Adipocyte (in vitro differentiated cells): ENCODE data around the gene APLNR.
"Not testable (repeated sequence)": the region's sequence is repeated elsewhere in the genome, so short reads cannot be mapped to it uniquely, and the experiment has no call there.

Source experiments
- DNase-seq: peaks from one replicate; pipeline ENCODE4 v3.0.0-alpha.2; 2015; ENCODE audit warnings: low read depth
- H3K27me3 ChIP-seq: replicated peaks from 2 replicates; pipeline ENCODE4 v1.7.0; 2013; ENCODE audit warnings: mild to moderate bottlenecking, low read length, moderate library complexity; ENCODE audit not compliant: control insufficient read depth, insufficient read depth
- H3K36me3 ChIP-seq: 2 replicates; pipeline ENCODE4 v1.7.0; 2013; ENCODE audit warnings: low read length, mild to moderate bottlenecking, moderate library complexity; ENCODE audit not compliant: control insufficient read depth, insufficient read depth, severe bottlenecking
- H3K4me1 ChIP-seq: 2 replicates; pipeline ENCODE4 v1.7.0; 2013; ENCODE audit warnings: mild to moderate bottlenecking, low read length, moderate library complexity; ENCODE audit not compliant: control insufficient read depth, insufficient read depth
- H3K4me3 ChIP-seq: 2 replicates; pipeline ENCODE4 v1.7.0; 2013; ENCODE audit warnings: mild to moderate bottlenecking, low read length, moderate library complexity
- H3K9ac ChIP-seq: 2 replicates; pipeline ENCODE4 v1.7.0; 2013; ENCODE audit warnings: mild to moderate bottlenecking, low read length, moderate library complexity
- H3K9me3 ChIP-seq: 2 replicates; pipeline ENCODE4 v1.7.0; 2013; ENCODE audit warnings: mild to moderate bottlenecking, low read length, moderate library complexity; ENCODE audit not compliant: control insufficient read depth

Gene APLNR

DNA sequence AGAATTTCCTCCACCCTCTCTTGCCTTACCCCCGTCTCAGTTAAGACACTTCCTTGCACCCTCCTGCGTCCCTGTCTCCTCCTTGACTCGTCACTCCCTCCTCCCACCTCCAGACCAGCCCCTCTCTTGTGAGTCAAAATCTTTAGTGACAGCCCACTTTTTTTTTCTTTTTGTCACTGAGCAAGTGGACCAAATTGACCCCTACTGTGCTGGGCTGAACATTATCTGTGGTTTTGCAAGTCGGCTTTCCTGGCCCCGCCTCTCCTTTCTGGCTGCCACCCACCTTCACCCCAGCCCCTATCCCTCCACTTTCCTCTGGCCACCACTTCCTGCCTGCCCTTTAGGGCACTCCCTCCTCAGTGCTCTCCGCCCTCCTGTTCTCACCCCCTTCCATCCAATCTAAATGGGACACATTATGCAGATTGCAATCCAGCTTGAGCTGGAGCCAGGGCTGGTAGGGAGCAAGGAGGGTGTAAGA lies at the start of gene APLNR:
Gene APLNR (minus strand): TSS at position 47 of the 478 bp plus-strand sequence. CDS start 246 bp downstream, outside the sequence.
- Histone ChIP-seq H3K4me1 (no peaks in the 10 kb centered on the region), H3K9me3 (no peaks in the 10 kb centered on the region), H3K9ac (no peak within 1 kb of the TSS), H3K4me3 (no peak within 1 kb of the TSS), H3K36me3 (no peaks in the 10 kb centered on the region), H3K27me3 (peaks cover 72% of the 10 kb centered on the region)
- DNase-seq: no peak

DNA sequence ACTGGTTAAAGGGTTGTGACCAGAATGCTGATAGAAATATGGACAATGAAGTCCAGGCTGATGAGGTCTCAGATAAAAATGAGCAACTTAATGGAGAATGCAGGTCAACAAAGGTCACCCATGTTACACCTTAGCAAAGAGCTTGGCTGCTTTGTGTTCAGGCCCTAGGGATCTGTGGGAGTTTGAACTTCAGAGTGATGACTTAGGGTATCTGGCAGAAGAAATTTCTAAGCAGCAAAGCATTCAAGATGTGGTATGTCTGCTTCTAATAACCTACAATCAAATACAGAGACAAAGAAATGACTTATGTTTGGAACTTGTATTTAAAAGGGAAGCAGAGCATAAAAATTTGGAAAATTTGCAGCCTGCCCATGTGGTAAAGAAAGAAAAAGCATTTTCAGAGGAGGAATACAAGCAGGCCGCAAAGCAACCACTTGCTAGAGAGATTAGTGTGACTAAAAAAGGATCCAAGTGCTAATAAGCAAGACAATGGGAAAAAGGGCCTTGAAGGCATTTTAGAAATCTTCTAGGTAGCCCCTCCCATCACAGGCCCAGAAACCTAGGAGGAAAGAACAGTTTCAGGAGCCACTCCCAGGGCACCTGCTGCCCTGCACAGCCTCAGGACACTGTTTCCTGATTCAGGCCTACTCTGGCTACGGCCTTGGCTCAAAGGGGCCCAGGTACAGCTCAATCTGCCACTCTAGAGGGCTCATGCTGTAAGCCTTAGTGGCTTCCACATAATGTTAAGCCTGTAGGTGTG lies 46.4 kb upstream of the APLNR start:
- no peaks in the 10 kb centered on the region for H3K36me3 ChIP-seq
- peaks cover 39% of the 10 kb centered on the region for H3K4me1 ChIP-seq
- H3K9ac ChIP-seq: no peak overlapping the region
- H3K9me3 ChIP-seq: no peaks in the 10 kb centered on the region
- no peak for DNase-seq
- no peaks in the 10 kb centered on the region for H3K27me3 ChIP-seq
- no peak overlapping the region for H3K4me3 ChIP-seq

- DNase-seq, H3K9ac ChIP-seq, H3K36me3 ChIP-seq, H3K27me3 ChIP-seq, H3K9me3 ChIP-seq, H3K4me3 ChIP-seq: not testable (repeated sequence)
- peaks cover 54% of the 10 kb centered on the region for H3K4me1 ChIP-seq
Observed at GRCh38 chr11:57281546-57281945, 44.5 kb upstream of the APLNR start.

DNA sequence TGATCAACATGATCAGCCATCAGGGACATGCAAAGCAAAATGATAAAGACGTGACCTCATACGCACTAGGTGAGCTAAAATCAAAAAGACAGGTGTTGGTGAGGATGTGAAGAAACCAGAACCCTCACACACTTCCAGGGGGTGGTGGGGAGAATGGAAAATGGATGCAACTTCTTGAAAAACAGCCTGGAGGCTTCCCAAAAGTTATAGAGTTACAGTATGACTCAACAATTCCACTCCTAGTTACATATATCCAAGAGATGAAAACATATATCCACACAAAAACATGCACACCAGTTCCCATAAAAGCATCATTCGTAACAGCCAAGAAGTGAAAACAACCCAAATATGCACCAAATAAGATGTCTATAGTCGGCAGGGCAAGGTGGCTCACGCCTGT lies 42.1 kb upstream of the APLNR start:
- H3K9ac ChIP-seq: peak overlapping the region; percentile 83
- DNase-seq: peak; percentile 89
- no peaks in the 10 kb centered on the region for H3K9me3 ChIP-seq
- no peaks in the 10 kb centered on the region for H3K27me3 ChIP-seq
- no peaks in the 10 kb centered on the region for H3K36me3 ChIP-seq
- H3K4me3 ChIP-seq: no peak overlapping the region
- peaks cover 43% of the 10 kb centered on the region for H3K4me1 ChIP-seq

GRCh38 chr11:57278721-57279095 lies 41.7 kb upstream of the APLNR start:
- Histone ChIP-seq H3K9ac (peak overlapping the region; percentile 83), H3K27me3 (no peaks in the 10 kb centered on the region)

GRCh38 chr11:57277845-57278720 lies 41.0 kb upstream of the APLNR start:
- peak overlapping the region; percentile 83 for H3K9ac ChIP-seq
- peaks cover 36% of the 10 kb centered on the region for H3K4me1 ChIP-seq
- H3K4me3 ChIP-seq: peak overlapping the region; percentile 71
- DNase-seq: peak; percentile 95
- no peaks in the 10 kb centered on the region for H3K36me3 ChIP-seq
- H3K27me3 ChIP-seq: no peaks in the 10 kb centered on the region
- peaks cover 5% of the 10 kb centered on the region for H3K9me3 ChIP-seq

More at GRCh38 chr11:57278721-57279095, 41.7 kb upstream of the APLNR start:
- DNase-seq: no peak
- Histone ChIP-seq H3K4me3 (no peak overlapping the region), H3K36me3 (no peaks in the 10 kb centered on the region), H3K4me1 (peaks cover 39% of the 10 kb centered on the region), H3K9me3 (peaks cover under 1% of the 10 kb centered on the region)

GRCh38 chr11:57276971-57277675 lies 40.1 kb upstream of the APLNR start:
- peaks cover 5% of the 10 kb centered on the region for H3K9me3 ChIP-seq
- no peaks in the 10 kb centered on the region for H3K27me3 ChIP-seq
- H3K4me1 ChIP-seq: peaks cover 36% of the 10 kb centered on the region
- peak; percentile 24 for DNase-seq
- peak overlapping the region; percentile 83 for H3K9ac ChIP-seq
- H3K4me3 ChIP-seq: peak overlapping the region; percentile 71
- no peaks in the 10 kb centered on the region for H3K36me3 ChIP-seq

DNA sequence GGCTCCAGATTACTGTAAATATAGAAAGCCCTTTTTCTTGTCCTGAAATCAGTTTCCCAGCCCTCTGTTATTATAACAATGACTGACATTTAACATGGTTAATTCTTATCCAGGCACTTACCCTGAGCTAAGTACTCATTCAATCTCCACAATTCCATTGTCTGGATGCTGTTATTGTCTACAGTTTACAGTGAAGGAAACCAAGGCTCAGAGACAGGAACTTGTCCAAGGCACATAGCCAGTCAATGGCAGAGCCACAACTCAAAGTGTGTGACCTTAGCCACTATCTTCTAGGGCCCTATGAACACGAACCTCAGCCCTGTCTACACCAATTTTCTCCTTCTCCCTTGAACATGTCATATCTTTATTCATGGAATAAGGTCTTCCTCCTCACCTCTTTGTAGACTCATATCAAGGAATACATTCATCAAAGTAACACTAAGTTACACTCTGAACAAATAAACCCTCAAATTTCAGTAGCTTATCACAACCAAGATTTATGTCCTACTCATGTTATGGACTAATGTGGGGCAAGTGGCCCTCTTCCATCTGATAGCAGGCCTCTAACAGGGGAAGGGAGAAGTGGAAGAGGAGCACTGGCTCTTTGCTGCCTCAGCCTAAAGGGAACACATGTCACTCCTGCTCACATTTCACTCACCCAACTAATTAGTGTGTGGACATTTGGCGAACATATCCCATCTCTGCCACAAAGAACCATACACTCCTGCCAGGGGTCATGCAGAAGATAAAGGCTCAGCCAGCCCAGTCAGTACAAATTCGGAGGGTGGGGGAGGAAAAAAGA lies 39.3 kb upstream of the APLNR start:
- Histone ChIP-seq H3K36me3 (no peaks in the 10 kb centered on the region), H3K9ac (no peak overlapping the region), H3K4me3 (no peak overlapping the region), H3K27me3 (no peaks in the 10 kb centered on the region), H3K4me1 (peaks cover 36% of the 10 kb centered on the region), H3K9me3 (peaks cover 5% of the 10 kb centered on the region)
- DNase-seq: no peak

GRCh38 chr11:57275582-57275981 lies 38.5 kb upstream of the APLNR start:
- H3K4me3 ChIP-seq: no peak overlapping the region
- H3K36me3 ChIP-seq: no peaks in the 10 kb centered on the region
- H3K27me3 ChIP-seq: no peaks in the 10 kb centered on the region
- peaks cover 36% of the 10 kb centered on the region for H3K4me1 ChIP-seq
- no peak for DNase-seq
- no peak overlapping the region for H3K9ac ChIP-seq
- peaks cover 5% of the 10 kb centered on the region for H3K9me3 ChIP-seq

DNA sequence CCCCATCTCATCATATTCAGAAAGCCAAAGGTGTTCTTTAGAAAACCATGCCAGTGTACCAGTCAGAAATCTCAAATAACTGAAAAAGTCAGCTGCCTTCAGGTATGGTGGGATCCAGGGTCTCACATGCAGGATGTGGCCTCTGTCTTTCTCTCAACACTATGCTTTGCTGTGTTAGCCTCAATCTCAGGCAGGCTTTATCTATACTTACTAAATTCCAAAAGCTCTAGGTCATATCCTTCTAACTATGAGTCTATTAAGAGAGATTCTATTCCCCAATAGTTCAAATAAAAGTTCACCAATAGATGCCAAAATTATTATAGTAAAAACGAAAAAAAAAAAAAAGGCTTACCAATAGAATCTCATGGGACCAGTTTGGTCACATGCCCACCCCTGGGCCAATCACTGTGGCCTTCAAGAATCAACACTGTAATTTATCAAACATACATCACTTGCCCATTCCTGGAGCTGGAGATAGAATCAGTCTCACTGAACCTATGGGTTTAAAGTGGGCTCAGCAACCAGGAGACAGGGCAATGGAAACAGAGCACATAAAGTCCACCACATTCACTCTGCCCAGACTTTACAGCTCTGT lies 38.0 kb upstream of the APLNR start:
- H3K36me3 ChIP-seq: no peaks in the 10 kb centered on the region
- H3K9ac ChIP-seq: no peak overlapping the region
- peaks cover 5% of the 10 kb centered on the region for H3K9me3 ChIP-seq
- peaks cover 31% of the 10 kb centered on the region for H3K4me1 ChIP-seq
- no peak for DNase-seq
- H3K4me3 ChIP-seq: no peak overlapping the region
- H3K27me3 ChIP-seq: no peaks in the 10 kb centered on the region
